WTC11 (cell line): ENCODE measurements around the gene PNMA8C. TPM values are rescaled to one million over a fixed set of nuclear protein-coding genes. Genes with fewer than 3 reads are reported as not detected.

Source experiments
- ATAC-seq: fragments of 200-7000 bp; cut with Tn5 transposase; 2 replicates; pipeline ENCODE4 v1.10.0; 2021; ENCODE audit warnings: mild to moderate bottlenecking, moderate library complexity
- CTCF ChIA-PET: fragments of 300-600 bp; sonication (Branson Sonifier 250); formaldehyde crosslinking; loops from one replicate; lab custom pipeline; 2021; ENCODE audit warnings: antibody characterized with exemption; lab: Charles Lee
- POLR2A ChIA-PET: fragments of 350-600 bp; sonication (Branson Sonifier 250); formaldehyde crosslinking; loops from one replicate; lab custom pipeline; 2021; ENCODE audit warnings: antibody characterized with exemption; lab: Charles Lee
- DNase-seq: peaks from one replicate; pipeline ENCODE4 v3.0.0; 2021; ENCODE audit warnings: low spot score
- H3K27ac Mint-ChIP-seq: 2 replicates; pipeline ENCODE4 v1.8.0; 2021; ENCODE audit warnings: mixed read lengths
- H3K27me3 Mint-ChIP-seq: 2 replicates; pipeline ENCODE4 v1.8.0; 2021; ENCODE audit warnings: low read depth, mild to moderate bottlenecking, moderate library complexity, mixed read lengths
- H3K36me3 Mint-ChIP-seq: 2 replicates; pipeline ENCODE4 v1.8.0; 2021; ENCODE audit warnings: mixed read lengths
- H3K4me1 Mint-ChIP-seq: 2 replicates; pipeline ENCODE4 v1.8.0; 2022; ENCODE audit warnings: mixed read lengths
- H3K4me3 Mint-ChIP-seq: 2 replicates; pipeline ENCODE4 v1.8.0; 2021; ENCODE audit warnings: mild to moderate bottlenecking, moderate library complexity, mixed read lengths
- H3K9me3 Mint-ChIP-seq: 2 replicates; pipeline ENCODE4 v1.8.0; 2021; ENCODE audit warnings: mixed read lengths
- AR ChIP-seq: fragments of 250-450 bp; sonication (Bioruptor Pico); IDR thresholded peaks from 2 replicates; pipeline ENCODE4 v1.9.0; 2021; ENCODE audit warnings: mild to moderate bottlenecking
- ELF4 ChIP-seq: sonication (generic); formaldehyde crosslinking; IDR thresholded peaks from 2 replicates; pipeline ENCODE4 v1.8.1; 2022; ENCODE audit warnings: low read depth, mild to moderate bottlenecking, moderate library complexity, missing genetic modification reagents
- FOXP1 ChIP-seq: sonication (generic); formaldehyde crosslinking; IDR thresholded peaks from 2 replicates; pipeline ENCODE4 v1.8.0; 2022; ENCODE audit warnings: missing genetic modification reagents, mild to moderate bottlenecking, moderate library complexity, borderline replicate concordance
- GABPB1 ChIP-seq: sonication (generic); formaldehyde crosslinking; IDR thresholded peaks from 2 replicates; pipeline ENCODE4 v1.8.1; 2023; ENCODE audit warnings: mild to moderate bottlenecking, missing genetic modification reagents
- GRHL2 ChIP-seq: fragments of 250-450 bp; sonication (Bioruptor Pico); IDR thresholded peaks from 2 replicates; pipeline ENCODE4 v1.8.0; 2022; ENCODE audit warnings: mild to moderate bottlenecking, moderate library complexity; ENCODE audit not compliant: insufficient replicate concordance, severe bottlenecking
- IRF1 ChIP-seq: sonication (generic); formaldehyde crosslinking; IDR thresholded peaks from 2 replicates; pipeline ENCODE4 v1.8.0; 2023; ENCODE audit warnings: missing genetic modification reagents
- JUN ChIP-seq: sonication (generic); formaldehyde crosslinking; IDR thresholded peaks from 2 replicates; pipeline ENCODE4 v1.8.0; 2023; ENCODE audit warnings: mild to moderate bottlenecking, missing genetic modification reagents
- PRDM15 ChIP-seq: sonication (generic); formaldehyde crosslinking; IDR thresholded peaks from 2 replicates; pipeline ENCODE4 v1.8.0; 2022; ENCODE audit warnings: missing genetic modification reagents
- RELA ChIP-seq: sonication (generic); formaldehyde crosslinking; IDR thresholded peaks from 2 replicates; pipeline ENCODE4 v1.8.1; 2022; ENCODE audit warnings: missing genetic modification reagents, mild to moderate bottlenecking, borderline replicate concordance
- SP1 ChIP-seq: sonication (generic); formaldehyde crosslinking; conservative IDR thresholded peaks from 2 replicates; pipeline ENCODE4 v1.8.1; 2022; ENCODE audit warnings: missing genetic modification reagents
- TEAD4 ChIP-seq: sonication (generic); formaldehyde crosslinking; IDR thresholded peaks from 2 replicates; pipeline ENCODE4 v1.8.0; 2022; ENCODE audit warnings: mild to moderate bottlenecking, missing genetic modification reagents
- ZNF396 ChIP-seq: fragments of 250-450 bp; sonication (Bioruptor Pico); IDR thresholded peaks from 2 replicates; pipeline ENCODE4 v1.8.0; 2021; ENCODE audit warnings: mild to moderate bottlenecking, moderate library complexity, borderline replicate concordance
- ZNF416 ChIP-seq: fragments of 250-450 bp; sonication (Bioruptor Pico); IDR thresholded peaks from 2 replicates; pipeline ENCODE4 v1.9.0; 2021; ENCODE audit warnings: mild to moderate bottlenecking, inconsistent platforms
- ZNF512 ChIP-seq: sonication (generic); formaldehyde crosslinking; IDR thresholded peaks from 2 replicates; pipeline ENCODE4 v1.8.1; 2022; ENCODE audit warnings: missing genetic modification reagents, borderline replicate concordance
- ZNF671 ChIP-seq: fragments of 250-450 bp; sonication (Bioruptor Pico); IDR thresholded peaks from 2 replicates; pipeline ENCODE4 v1.8.0; 2021; ENCODE audit warnings: mild to moderate bottlenecking
- total RNA-seq: library from RNA; stranded (reverse); gene quantifications from 3 replicates; pipeline ENCODE4 v1.2.3, GENCODE V29; 2021
- TF ChIP-seq, protein P1 (sequence below): sonication (generic); formaldehyde crosslinking; IDR thresholded peaks from 2 replicates; pipeline ENCODE4 v1.8.0; 2022; ENCODE audit warnings: mild to moderate bottlenecking, missing genetic modification reagents
- TF ChIP-seq, protein P2 (sequence below): sonication (generic); formaldehyde crosslinking; IDR thresholded peaks from 2 replicates; pipeline ENCODE4 v1.8.1; 2023; ENCODE audit warnings: mild to moderate bottlenecking, missing genetic modification reagents, moderate library complexity
- TF ChIP-seq, protein P3 (sequence below): sonication (generic); formaldehyde crosslinking; IDR thresholded peaks from 2 replicates; pipeline ENCODE4 v1.8.1; 2023; ENCODE audit warnings: mild to moderate bottlenecking, missing genetic modification reagents, borderline replicate concordance

The PNMA8C gene
- total RNA-seq, 1 experiment from 2014 or later = 1.2 TPM

GRCh38 chr19:46423188-46423587 is 5.5 kb downstream of the PNMA8C start (continued):
- TF ChIP-seq AR (CRISPR knock-in tag) (no peak), SP1 (no peak), ZNF512 (CRISPR knock-in tag) (no peak), IRF1 (no peak), JUN (no peak), TEAD4 (CRISPR knock-in tag) (no peak), RELA (no peak), GABPB1 (CRISPR knock-in tag) (no peak), FOXP1 (CRISPR knock-in tag) (no peak)
- TF ChIP-seq, protein P1, sequence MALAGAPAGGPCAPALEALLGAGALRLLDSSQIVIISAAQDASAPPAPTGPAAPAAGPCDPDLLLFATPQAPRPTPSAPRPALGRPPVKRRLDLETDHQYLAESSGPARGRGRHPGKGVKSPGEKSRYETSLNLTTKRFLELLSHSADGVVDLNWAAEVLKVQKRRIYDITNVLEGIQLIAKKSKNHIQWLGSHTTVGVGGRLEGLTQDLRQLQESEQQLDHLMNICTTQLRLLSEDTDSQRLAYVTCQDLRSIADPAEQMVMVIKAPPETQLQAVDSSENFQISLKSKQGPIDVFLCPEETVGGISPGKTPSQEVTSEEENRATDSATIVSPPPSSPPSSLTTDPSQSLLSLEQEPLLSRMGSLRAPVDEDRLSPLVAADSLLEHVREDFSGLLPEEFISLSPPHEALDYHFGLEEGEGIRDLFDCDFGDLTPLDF (CRISPR knock-in tag) = no peak

DNA sequence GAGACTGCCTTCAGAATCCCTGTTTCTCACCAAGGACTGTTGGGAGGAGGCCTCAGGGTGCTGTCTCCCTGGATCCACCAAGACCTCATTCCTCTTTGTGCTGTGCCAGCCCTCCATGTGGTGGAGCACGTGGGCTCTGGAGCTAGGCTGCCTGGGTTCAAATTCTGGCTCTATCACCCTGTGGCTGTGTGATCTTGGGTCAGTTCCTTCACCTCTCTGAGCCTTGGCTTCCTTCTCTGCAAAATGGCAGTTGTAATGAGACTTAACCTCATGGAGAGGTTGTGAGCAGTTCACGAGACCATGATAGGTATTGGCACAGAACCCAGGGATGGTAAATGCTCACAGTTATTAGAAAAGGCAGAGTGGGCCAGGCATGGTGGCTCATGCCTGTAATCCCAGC is 6.4 kb downstream of the PNMA8C start:
- POLR2A ChIA-PET = no interaction called here
- peaks cover 32% of the 10 kb centered on the region for H3K27me3 Mint-ChIP-seq
- peaks cover 18% of the 10 kb centered on the region for H3K4me1 Mint-ChIP-seq
- ATAC-seq = no peak
- H3K36me3 Mint-ChIP-seq = no peaks in the 10 kb centered on the region
- no peaks in the 10 kb centered on the region for H3K9me3 Mint-ChIP-seq
- CTCF ChIA-PET = interaction anchor here (0.9 kb wide), 1 partner anchor 9 kb away, joined by 3 read pairs; no protein-coding TSS in a partner anchor
- H3K4me3 Mint-ChIP-seq = no peak overlapping the region
- H3K27ac Mint-ChIP-seq = peak overlapping the region; percentile 27; the same call in 1 of the 2 replicates
- DNase-seq = no peak
- TF ChIP-seq, protein P2, sequence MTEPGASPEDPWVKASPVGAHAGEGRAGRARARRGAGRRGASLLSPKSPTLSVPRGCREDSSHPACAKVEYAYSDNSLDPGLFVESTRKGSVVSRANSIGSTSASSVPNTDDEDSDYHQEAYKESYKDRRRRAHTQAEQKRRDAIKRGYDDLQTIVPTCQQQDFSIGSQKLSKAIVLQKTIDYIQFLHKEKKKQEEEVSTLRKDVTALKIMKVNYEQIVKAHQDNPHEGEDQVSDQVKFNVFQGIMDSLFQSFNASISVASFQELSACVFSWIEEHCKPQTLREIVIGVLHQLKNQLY (CRISPR knock-in tag) = no peak
- TF ChIP-seq ZNF396 (CRISPR knock-in tag) (no peak), ZNF416 (CRISPR knock-in tag) (no peak), PRDM15 (CRISPR knock-in tag) (no peak), ZNF512 (CRISPR knock-in tag) (no peak), GRHL2 (CRISPR knock-in tag) (no peak), JUN (no peak), ZNF671 (CRISPR knock-in tag) (no peak), ELF4 (no peak)
- TF ChIP-seq, protein P3, sequence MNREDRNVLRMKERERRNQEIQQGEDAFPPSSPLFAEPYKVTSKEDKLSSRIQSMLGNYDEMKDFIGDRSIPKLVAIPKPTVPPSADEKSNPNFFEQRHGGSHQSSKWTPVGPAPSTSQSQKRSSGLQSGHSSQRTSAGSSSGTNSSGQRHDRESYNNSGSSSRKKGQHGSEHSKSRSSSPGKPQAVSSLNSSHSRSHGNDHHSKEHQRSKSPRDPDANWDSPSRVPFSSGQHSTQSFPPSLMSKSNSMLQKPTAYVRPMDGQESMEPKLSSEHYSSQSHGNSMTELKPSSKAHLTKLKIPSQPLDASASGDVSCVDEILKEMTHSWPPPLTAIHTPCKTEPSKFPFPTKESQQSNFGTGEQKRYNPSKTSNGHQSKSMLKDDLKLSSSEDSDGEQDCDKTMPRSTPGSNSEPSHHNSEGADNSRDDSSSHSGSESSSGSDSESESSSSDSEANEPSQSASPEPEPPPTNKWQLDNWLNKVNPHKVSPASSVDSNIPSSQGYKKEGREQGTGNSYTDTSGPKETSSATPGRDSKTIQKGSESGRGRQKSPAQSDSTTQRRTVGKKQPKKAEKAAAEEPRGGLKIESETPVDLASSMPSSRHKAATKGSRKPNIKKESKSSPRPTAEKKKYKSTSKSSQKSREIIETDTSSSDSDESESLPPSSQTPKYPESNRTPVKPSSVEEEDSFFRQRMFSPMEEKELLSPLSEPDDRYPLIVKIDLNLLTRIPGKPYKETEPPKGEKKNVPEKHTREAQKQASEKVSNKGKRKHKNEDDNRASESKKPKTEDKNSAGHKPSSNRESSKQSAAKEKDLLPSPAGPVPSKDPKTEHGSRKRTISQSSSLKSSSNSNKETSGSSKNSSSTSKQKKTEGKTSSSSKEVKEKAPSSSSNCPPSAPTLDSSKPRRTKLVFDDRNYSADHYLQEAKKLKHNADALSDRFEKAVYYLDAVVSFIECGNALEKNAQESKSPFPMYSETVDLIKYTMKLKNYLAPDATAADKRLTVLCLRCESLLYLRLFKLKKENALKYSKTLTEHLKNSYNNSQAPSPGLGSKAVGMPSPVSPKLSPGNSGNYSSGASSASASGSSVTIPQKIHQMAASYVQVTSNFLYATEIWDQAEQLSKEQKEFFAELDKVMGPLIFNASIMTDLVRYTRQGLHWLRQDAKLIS (CRISPR knock-in tag) = no peak
